Activated CD8-positive, alpha-beta memory T cell treated with anti-CD3 and anti-CD28 coated beads, Interleukin-2, amount 50 U/mL, for 24 hours (primary cell): Measurements from ENCODE around the gene CREB3L4.
"Not testable (repeated sequence)": the region's sequence is repeated elsewhere in the genome, so short reads cannot be mapped to it uniquely, and the experiment has no call there.

ENCODE experiments used
- DNase-seq: peaks from one replicate; pipeline ENCODE4 v3.0.0-alpha.2; 2020; ENCODE audit errors: extremely low read depth

The CREB3L4 gene

DNA sequence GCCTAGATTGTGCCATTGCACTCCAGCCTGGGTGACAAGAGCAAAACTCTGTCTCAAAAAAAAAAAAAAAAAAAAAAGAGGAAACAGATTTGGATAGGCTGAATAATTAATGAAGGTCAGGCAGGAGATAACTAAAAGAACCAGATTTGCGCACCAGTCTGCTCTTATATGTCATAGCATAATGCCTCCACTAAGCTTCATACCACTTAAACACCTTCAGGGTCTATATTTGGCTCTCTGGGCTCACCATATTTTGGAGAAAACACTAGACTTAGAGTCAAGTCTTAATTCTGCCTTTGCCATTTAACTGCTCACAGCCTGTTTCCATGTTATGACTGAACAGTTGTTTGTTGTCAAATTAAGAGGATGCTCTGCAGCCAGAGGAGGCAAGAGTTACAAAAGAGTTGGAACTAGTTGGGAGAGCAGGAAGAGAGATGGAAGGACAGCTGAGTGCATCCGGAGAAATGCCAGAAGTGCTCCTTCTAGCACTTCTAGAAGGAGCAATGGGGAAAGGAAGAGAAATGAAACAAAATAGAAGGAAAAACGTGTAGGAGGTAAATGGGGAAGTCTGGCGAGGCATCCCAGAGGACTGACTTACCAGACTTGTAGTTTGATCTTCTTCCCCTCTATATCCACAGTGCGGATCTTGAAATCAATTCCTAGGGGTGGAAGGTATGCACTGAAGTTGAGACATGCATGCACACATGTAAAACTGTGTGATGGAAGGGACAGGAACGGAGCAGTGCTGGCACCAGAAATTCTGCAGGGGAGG lies 16.6 kb downstream of the CREB3L4 start:
- no peak for DNase-seq

DNA sequence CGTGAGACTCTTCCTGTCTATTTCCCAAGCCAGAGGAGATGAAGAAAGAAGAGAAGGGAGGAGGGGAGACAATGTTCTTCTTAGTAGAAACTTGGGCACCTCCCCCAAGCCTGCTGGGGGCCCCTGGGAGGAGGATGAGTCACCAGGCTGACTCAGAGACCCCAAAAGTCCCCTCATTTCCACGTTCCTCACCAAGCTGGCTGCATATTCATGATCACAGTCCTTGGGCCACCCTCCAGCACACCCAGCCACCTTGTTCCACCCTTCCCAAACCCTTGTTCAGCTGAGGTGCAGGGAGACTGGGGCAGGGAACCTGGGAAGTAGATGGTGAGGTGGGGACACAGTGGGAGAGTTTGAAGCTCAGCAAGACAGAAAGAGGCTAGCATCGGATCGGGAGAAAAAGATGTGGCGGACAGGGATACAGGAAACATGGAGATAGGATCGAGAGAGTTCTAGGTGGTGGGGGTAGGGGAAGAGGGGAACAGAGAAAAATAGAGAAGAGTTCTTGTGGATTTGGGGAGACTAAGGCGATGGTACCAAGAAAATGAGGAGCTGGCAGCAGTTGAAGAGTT lies 17.7 kb downstream of the CREB3L4 start:
- DNase-seq = no peak

DNA sequence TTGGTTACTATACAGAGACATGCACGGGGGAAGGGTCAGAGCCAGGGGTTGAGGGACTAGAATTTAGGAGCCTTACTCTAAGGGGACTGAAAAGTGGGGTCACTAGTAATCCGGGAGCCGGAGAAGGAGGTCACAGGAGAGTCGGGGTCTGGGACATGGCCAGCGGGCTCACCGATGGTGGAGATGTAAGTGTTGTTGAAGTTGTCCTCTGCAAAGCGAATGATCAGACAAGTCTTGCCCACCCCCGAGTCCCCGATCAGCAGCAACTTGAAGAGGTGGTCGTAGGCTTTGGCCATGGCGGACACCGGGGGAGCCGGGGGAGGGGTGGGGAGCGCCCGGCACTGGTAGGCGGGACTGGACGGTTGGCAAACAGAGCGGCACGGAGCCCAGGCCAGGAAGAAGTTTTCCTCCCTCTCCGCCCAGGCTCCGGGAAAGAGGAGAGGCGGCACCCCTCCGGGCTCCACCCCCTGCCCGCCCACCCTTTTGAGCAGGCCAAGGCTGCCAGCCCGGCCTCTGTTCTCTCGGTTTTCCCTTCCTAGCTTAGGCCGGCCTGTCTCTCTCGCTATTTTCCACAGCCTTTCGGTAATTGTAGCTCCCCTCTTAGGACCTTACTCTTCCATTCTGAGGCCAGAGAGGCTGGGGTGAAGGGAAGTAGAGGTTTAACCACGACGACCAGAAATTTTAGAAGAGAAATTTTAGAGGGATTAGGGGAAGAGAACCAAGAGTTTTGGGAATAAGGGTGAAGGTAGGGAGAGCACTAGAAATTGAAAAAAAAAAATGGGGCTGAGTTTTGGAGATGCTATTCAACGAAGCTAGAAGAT lies 18.4 kb downstream of the CREB3L4 start, which contains the start of gene RAB13:
TSS of gene RAB13 (minus strand) at position 399 of the 821 bp plus-strand sequence. CDS start at position 296, 103 bp downstream.
- no peak for DNase-seq

DNA sequence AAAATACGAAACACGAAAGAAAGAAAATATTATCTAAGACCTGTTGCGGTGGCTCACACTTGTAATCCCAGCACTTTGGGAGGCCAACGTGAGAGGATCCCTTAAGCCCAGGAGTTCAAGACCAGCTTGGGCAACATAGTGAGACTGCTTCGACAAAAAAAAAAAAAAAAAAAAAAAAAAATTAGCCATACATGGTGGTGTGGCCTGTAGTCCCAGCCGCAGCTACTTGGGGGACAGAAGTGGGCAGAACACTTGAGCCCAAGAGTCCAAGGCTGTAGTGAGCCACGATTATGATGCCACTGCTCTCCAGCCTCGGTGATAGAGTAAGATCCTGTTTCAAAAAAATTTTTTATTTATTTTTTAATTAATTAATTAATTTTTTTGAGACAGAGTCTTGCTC lies 19.9 kb downstream of the CREB3L4 start:
- no peak for DNase-seq

DNA sequence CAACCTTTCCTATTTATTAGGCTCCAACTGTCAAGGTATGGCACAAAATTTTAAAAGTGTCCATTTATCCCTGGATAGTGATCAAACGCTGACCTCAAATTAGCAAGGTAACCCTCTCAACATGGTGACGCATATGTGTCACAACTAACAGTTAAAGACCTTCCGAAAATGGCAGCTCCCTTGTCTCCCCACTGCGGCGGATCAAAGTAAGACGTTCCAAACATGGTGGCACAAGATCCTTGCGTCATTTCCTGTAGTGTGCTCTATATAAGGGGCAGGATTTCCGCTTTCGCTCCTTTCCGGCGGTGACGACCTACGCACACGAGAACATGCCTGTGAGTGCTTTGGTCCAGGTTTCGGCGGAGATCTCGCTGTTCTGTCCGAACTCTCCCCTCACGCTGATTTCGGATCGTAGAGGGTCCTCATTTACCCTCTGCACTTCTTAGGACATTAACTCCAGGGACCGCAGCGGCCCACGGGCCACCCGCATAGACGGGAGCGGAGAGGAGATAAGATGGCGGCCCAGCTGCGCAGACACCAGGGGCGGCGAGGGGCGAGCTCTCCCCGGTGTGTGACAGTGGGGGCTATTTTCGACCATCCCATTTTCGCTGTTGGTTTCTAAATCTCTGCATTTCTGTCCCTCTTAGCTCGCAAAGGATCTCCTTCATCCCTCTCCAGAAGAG lies 22.9 kb downstream of the CREB3L4 start, which contains the start of gene RPS27:
TSS of gene RPS27 (plus strand) at position 295 of the 683 bp plus-strand sequence. CDS start at position 330, 35 bp downstream.
- peak; percentile 66 for DNase-seq

DNA sequence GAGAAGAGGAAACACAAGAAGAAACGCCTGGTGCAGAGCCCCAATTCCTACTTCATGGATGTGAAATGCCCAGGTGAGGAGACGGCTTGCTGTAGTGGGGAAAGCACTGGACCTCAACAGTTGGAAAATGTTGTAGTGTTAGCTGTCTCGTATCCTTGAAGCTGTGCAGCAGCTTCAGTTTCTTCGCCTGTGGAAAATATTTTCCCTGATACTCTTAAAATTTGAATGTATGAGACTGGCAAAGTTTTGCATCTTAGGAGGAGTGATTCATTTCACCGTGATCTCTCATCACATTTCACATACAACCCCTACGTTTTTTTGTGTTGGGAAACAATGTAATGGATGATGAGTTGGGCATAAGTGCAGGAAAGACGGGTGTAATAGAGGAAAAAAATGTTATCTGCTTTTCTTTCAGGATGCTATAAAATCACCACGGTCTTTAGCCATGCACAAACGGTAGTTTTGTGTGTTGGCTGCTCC lies 23.5 kb downstream of the CREB3L4 start:
- DNase-seq = no peak

DNA sequence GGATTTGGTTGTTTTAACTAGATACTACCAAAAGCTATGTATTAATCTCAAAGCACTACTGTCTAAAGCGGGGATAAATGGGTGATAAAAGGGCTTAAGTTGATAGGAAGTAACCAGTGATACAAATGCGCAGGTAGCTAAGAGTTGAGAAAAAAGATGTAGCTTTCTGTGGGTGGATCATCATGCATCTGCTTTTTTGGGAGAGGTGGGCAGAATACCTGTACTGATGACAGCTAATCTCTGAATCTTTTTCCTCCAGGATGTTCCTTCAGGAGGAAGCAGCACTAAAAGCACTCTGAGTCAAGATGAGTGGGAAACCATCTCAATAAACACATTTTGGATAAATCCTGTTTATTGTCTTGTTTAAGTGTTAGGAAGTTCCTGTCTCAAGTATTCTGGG lies 24.1 kb downstream of the CREB3L4 start:
- DNase-seq = no peak

DNA sequence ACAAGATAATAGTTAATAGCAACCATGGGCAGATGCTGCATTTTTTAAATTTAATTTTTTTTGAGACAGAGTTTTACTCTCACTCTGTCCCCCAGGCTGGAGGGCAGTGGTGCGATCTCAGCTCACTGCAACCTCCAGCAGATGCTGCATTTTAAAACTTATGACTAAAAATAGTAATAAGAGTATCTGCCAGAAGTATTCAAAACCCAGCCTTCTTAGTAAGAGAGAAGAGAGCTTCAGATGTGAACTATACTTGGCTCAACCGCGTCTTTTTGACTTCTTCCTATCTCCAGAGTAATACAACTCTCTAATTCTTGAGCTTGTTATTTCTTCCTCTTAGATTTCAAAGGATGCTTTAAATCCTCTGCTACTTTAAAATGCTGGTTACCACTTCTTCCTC lies 27.5 kb downstream of the CREB3L4 start:
- DNase-seq = no peak

DNA sequence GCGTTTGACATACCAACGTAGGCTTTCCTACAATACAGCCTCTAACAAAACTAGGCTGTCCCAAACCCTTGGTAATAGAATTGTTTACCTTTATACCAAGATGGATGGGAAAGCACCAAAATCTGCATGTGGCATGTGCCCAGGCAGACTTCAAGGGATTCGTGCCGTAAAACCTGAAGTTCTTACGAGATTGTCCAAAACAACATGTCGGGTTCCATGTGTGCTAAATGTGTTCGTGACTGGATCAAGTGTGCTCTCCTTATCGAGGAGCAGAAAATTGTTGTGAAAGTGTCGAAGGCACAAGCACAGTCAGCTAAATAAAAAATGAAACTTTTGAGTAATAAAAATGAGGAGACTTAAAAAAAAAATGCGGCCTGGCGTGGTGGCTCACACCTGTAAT lies 27.9 kb downstream of the CREB3L4 start:
- no peak for DNase-seq

DNA sequence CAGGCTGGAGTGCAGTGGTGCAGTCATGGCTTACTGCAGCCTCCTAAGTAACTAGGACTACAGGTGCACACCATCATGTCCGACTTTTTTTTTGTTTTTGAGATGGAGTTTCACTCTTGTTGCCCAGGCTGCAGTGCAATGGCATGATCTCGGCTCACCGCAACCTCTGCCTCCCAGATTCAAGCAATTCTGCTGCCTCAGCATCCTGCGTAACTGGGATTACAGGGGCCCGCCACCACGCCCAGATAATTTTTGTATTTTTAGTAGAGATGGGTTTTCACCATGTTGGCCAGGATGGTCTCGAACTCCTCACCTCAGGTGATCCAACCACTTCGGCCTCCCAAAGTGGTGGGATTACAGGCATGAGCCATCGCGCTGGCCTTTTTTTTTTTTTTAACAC lies 29.2 kb downstream of the CREB3L4 start:
- not testable (repeated sequence) for DNase-seq

DNA sequence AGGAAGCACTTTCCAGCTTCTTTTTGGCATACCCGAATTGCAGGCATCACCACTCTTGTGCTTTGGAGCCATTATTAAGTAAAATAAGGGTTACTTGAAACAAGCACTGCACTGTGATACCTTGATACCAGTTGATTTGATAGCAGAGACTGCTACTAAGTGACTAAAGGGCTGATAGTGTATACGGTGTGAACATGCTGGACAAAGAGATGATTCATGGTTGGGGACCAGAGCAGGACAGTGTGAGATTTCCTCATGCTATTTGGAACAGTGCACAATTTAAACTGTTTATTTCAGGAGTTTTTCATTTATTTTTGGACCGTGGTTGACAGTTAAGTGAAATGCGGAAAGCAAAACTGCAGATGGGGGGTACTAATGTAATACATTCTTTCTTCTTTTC lies 32.7 kb downstream of the CREB3L4 start:
- DNase-seq = no peak

DNA sequence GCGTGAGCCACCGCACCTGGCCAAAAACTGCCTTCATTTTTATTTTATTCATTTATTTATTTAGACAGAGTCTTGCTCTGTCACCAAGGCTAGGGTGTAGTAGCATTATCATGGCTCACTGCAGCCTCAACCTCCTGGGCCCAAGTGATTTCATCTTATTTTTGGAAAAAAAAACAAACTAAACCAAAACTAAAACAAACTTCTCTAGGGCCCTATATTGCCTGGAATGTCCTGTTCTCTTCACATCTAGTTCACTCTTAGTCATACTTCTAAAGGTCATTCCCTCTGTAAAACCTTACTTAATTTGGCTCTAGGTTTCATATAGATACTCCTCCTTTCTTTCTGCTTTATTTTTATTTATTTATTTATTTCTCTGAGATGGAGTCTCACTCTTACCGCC lies 38.4 kb downstream of the CREB3L4 start:
- no peak for DNase-seq

DNA sequence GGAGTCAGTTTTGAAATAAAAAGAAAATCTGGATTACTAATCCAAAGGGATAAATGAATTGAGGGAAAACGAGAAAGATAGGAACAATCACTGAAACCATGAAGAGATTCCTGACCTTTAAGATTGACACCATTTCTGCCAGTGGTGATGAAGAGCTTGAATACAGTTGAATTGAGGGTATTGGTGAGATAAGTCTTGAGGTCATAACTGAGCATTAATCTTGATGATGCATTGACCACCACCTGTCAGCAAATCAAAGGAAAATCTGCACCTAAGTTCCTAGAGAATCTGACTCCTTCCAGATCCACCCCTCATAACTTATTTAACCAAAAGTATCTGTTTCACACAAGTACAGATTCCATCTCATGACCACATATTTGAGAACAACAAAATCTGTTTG lies 44.4 kb downstream of the CREB3L4 start:
- DNase-seq = no peak

DNA sequence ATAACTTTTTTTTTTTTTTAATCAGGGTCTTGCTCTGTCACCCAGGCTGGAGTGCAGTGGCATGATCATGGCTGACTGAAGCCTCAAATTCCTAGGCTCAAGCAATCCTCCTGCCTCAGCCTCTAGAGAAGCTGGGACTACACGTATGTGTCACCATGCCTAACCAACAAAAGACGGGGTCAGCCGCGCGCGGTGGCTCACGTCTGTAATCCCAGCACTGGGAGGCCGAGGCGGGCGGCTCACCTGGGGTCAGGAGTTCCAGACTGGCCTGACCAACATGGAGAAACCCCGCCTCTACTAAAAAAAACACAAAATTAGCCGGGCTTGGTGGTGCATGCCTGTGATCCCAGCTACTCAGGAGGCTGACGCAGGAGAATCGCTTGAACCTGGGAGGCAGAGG lies 44.8 kb downstream of the CREB3L4 start:
- DNase-seq = not testable (repeated sequence)

DNA sequence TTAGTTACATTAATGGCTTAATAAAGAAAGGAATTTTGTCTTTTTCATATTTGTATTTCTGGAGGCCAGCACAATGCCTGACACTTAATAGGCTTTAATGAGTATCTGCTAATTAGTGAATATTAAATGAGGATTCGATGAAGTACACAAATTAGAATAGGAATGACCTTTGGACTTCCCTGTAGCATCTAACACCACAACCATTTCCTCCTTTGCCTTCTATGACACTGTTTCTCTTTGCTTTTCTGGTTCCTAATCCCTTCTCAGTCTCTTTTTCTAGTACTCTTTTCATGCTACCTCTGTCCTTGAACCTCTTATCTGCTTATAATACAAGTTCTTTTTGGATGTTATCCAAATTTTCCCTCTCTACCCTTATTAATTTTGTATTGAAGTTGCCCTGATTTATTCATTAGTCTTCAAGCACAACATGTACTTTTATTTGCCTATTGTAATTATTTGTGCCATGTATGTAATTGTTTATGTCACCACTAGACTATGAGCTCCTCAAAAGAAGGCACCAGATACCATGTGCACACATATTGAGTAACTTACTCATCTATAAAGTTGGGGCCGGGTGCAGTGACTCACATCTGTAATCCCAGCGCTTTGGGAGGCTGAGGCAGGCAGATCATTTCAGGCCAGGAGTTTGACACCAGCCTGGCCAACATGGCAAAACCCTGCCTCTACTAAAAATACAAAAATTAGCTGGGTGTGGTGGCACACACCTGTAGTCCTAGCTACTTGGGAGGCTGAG lies 46.6 kb downstream of the CREB3L4 start:
- no peak for DNase-seq

DNA sequence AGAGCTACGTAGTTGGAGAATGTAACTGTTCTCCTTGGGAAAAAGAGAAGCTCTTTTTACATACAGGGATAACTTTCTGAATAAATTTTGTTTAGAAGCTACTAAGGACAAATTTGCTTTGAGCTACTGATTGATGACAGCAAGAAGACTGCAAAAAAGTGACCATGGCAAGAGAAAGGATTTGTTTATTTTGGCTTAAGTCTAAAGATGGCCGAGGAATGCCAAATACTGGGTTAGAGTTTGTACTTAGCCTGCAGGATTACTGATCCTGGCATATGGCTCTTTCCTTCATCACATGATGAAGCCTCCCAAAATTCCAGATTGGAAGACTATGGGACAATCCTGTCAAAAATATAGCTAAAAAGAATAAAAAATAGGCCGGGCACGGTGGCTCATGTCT lies 51.6 kb downstream of the CREB3L4 start:
- no peak for DNase-seq

DNA sequence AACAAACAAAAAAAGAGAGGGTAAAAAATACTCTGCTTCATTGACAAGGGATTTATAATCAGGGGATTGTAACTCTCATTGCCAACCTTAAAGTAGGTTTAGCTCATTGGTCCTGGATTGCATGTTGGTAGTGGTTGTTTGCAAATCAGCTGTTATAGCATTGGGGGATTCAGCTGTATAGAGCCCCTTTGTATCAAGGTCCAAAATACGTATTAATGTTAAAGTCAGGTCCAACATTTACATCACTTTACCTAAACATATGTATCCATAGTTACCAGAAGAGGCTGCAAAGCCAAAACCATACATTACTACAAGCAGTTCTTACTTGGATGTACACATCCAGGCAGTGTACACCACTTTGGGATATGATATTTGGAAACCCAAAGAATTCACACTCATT lies 52.2 kb downstream of the CREB3L4 start:
- DNase-seq = no peak
